ENCODE measurements around the gene IFITM1. TPM values are rescaled to one million over a fixed set of nuclear protein-coding genes. Genes with fewer than 3 reads are reported as not detected.
A peak's percentile ranks its signal among the peaks of the same experiment; 100 is the strongest.
"Not testable (repeated sequence)": the region's sequence is repeated elsewhere in the genome, so short reads cannot be mapped to it uniquely, and the experiment has no call there.

IFITM1 gene
- total and polyA plus RNA-seq, 9 of the 15 experiments (the other 6 are each of a cell fraction or from before 2014, with no cell fraction given), result 691 to 5,579 (median 974) TPM

DNA sequence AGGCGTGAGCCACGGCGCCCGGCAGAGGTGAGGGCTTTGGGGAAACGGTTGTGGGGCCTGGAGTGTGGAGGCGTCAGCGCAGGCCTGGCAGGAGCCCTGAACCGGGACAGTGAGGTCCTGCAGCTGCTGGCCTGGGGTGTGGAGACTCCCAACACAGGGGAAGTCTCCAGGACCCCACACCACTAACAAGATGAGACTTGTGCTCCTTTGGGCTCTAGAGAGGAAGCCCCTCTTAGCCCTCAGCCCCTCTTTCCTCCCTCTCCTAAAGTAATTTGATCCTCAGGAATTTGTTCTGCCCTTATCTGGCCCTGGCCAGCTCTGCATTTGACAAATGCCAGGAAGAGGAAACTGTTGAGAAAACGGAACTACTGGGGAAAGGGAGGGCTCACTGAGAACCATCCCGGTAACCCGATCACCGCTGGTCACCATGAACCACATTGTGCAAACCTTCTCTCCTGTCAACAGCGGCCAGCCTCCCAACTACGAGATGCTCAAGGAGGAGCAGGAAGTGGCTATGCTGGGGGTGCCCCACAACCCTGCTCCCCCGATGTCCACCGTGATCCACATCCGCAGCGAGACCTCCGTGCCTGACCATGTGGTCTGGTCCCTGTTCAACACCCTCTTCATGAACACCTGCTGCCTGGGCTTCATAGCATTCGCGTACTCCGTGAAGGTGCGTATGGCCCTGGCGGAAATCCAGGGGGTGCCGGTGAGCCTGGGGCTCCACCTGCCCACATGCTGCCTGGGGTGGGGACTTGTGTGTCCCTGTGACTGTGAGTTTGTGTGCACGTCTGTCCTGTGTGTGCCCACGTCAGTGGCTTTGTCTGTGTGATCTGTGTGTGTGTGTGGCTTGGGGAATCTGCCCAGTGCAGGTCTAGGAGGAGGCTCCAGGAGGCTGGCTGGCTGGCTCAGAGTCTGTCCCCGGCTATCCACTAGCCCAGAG, 5.8 kb upstream of the IFITM1 start, which contains the start of gene IFITM2 (continued):
- TF ChIP-seq CEBPG (CRISPR knock-in tag; IDR thresholded peaks at IDR 0.05); MYC (CRISPR knock-in tag; IDR thresholded peaks at IDR 0.05; ENCODE audit: borderline replicate concordance, low read depth): not testable (repeated sequence)
- TF ChIP-seq CEBPG (tag; conservative IDR thresholded peaks at IDR 0.05 in 1 of 2, IDR thresholded peaks at IDR 0.05 in 1 of 2) (0 out of 4 replicates have a peak, but pooled peaks of 1 of the 2 experiments have one; percentile 22), PHF8 (IDR thresholded peaks at IDR 0.05; ENCODE audit: borderline replicate concordance, low read length) (peak; percentile 21; the same call in 1 of the 2 replicates), POLR2A (conservative IDR thresholded peaks at IDR 0.05) (peak; percentile 48; the same call in 1 of the 2 replicates), RBBP5 (IDR thresholded peaks at IDR 0.05; ENCODE audit: borderline replicate concordance, insufficient read depth, low read length, poor library complexity, severe bottlenecking) (peak; percentile 27), RBFOX2 (IDR thresholded peaks at IDR 0.05; ENCODE audit: low read depth, low read length) (peak; percentile 37; the same call in 1 of the 2 replicates), MYC (IDR thresholded peaks at IDR 0.05; ENCODE audit: low read depth, low read length) (peak; percentile 16; the same call in 1 of the 2 replicates), GABPA (tag; conservative IDR thresholded peaks at IDR 0.05; ENCODE audit: low read depth) (peak; percentile 57), MEIS2 (IDR thresholded peaks at IDR 0.05; ENCODE audit: partially characterized antibody) (peak; percentile 24)
- TF ChIP-seq, protein P1, sequence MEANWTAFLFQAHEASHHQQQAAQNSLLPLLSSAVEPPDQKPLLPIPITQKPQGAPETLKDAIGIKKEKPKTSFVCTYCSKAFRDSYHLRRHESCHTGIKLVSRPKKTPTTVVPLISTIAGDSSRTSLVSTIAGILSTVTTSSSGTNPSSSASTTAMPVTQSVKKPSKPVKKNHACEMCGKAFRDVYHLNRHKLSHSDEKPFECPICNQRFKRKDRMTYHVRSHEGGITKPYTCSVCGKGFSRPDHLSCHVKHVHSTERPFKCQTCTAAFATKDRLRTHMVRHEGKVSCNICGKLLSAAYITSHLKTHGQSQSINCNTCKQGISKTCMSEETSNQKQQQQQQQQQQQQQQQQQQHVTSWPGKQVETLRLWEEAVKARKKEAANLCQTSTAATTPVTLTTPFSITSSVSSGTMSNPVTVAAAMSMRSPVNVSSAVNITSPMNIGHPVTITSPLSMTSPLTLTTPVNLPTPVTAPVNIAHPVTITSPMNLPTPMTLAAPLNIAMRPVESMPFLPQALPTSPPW (CRISPR knock-in tag; IDR thresholded peaks at IDR 0.05), result peak; percentile 62
- TF ChIP-seq, protein P2, sequence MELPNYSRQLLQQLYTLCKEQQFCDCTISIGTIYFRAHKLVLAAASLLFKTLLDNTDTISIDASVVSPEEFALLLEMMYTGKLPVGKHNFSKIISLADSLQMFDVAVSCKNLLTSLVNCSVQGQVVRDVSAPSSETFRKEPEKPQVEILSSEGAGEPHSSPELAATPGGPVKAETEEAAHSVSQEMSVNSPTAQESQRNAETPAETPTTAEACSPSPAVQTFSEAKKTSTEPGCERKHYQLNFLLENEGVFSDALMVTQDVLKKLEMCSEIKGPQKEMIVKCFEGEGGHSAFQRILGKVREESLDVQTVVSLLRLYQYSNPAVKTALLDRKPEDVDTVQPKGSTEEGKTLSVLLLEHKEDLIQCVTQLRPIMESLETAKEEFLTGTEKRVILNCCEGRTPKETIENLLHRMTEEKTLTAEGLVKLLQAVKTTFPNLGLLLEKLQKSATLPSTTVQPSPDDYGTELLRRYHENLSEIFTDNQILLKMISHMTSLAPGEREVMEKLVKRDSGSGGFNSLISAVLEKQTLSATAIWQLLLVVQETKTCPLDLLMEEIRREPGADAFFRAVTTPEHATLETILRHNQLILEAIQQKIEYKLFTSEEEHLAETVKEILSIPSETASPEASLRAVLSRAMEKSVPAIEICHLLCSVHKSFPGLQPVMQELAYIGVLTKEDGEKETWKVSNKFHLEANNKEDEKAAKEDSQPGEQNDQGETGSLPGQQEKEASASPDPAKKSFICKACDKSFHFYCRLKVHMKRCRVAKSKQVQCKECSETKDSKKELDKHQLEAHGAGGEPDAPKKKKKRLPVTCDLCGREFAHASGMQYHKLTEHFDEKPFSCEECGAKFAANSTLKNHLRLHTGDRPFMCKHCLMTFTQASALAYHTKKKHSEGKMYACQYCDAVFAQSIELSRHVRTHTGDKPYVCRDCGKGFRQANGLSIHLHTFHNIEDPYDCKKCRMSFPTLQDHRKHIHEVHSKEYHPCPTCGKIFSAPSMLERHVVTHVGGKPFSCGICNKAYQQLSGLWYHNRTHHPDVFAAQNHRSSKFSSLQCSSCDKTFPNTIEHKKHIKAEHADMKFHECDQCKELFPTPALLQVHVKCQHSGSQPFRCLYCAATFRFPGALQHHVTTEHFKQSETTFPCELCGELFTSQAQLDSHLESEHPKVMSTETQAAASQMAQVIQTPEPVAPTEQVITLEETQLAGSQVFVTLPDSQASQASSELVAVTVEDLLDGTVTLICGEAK (IDR thresholded peaks at IDR 0.05), result peak; percentile 67
- TF ChIP-seq, protein P2 (CRISPR knock-in tag; IDR thresholded peaks at IDR 0.05), result not testable (repeated sequence)
- TF ChIP-seq, protein P3, sequence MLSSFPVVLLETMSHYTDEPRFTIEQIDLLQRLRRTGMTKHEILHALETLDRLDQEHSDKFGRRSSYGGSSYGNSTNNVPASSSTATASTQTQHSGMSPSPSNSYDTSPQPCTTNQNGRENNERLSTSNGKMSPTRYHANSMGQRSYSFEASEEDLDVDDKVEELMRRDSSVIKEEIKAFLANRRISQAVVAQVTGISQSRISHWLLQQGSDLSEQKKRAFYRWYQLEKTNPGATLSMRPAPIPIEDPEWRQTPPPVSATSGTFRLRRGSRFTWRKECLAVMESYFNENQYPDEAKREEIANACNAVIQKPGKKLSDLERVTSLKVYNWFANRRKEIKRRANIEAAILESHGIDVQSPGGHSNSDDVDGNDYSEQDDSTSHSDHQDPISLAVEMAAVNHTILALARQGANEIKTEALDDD (IDR thresholded peaks at IDR 0.05), result peak; percentile 66

Measured in K562 (cell line).